Endodermal cell (in vitro differentiated cells): Measurements from ENCODE around the gene F7. TPM values are rescaled to one million over a fixed set of nuclear protein-coding genes. Genes with fewer than 3 reads are reported as not detected.

ENCODE experiments used
- DNase-seq: peaks from one replicate; pipeline ENCODE4 v3.0.0-alpha.2; 2017
- H3K27ac ChIP-seq: 2 replicates; pipeline ENCODE4 v1.5.1; 2013; ENCODE audit warnings: mild to moderate bottlenecking, low read depth, low read length, moderate library complexity
- H3K27me3 ChIP-seq: 2 replicates; pipeline ENCODE4 v1.6.1; 2013; ENCODE audit warnings: mild to moderate bottlenecking, low read length, moderate library complexity; ENCODE audit not compliant: insufficient read depth, control insufficient read depth, poor library complexity, severe bottlenecking
- H3K36me3 ChIP-seq: 2 replicates; pipeline ENCODE4 v1.7.0; 2013; ENCODE audit warnings: mild to moderate bottlenecking, low read length, moderate library complexity; ENCODE audit not compliant: control insufficient read depth, insufficient read depth
- H3K4me1 ChIP-seq: one replicate; pipeline ENCODE4 v1.7.0; 2013; ENCODE audit warnings: low read length; ENCODE audit not compliant: control insufficient read depth, insufficient read depth
- H3K4me3 ChIP-seq: 2 replicates; pipeline ENCODE4 v1.5.1; 2013; ENCODE audit warnings: mild to moderate bottlenecking, low read length, moderate library complexity
- H3K9ac ChIP-seq: 2 replicates; pipeline ENCODE4 v1.6.1; 2013; ENCODE audit warnings: mild to moderate bottlenecking, low read length, moderate library complexity; ENCODE audit not compliant: poor library complexity, severe bottlenecking; ENCODE audit errors: extremely low read depth
- H3K9me3 ChIP-seq: 2 replicates; pipeline ENCODE4 v1.6.1; 2013; ENCODE audit warnings: mild to moderate bottlenecking, low read length, moderate library complexity; ENCODE audit not compliant: control insufficient read depth
- H3K27ac Mint-ChIP-seq: 2 replicates; pipeline ENCODE4 v1.8.0; 2020; ENCODE audit warnings: mixed read lengths
- H3K27me3 Mint-ChIP-seq: 2 replicates; pipeline ENCODE4 v1.8.0; 2021; ENCODE audit warnings: mild to moderate bottlenecking, mixed read lengths; ENCODE audit not compliant: insufficient read depth
- H3K36me3 Mint-ChIP-seq: 2 replicates; pipeline ENCODE4 v1.8.0; 2020; ENCODE audit warnings: low read depth, mixed read lengths
- H3K4me1 Mint-ChIP-seq: 2 replicates; pipeline ENCODE4 v1.8.0; 2020; ENCODE audit warnings: mixed read lengths
- H3K4me3 Mint-ChIP-seq: 2 replicates; pipeline ENCODE4 v1.8.0; 2020; ENCODE audit warnings: mild to moderate bottlenecking, moderate library complexity, mixed read lengths
- H3K9me3 Mint-ChIP-seq: 2 replicates; pipeline ENCODE4 v1.8.0; 2020; ENCODE audit warnings: mild to moderate bottlenecking, mixed read lengths
- CTCF ChIP-seq: fragments of 200-600 bp; sonication (generic); conservative IDR thresholded peaks from 2 replicates; pipeline ENCODE4 v1.5.0; 2021; ENCODE audit warnings: antibody characterized with exemption, mild to moderate bottlenecking
- WGBS, 2 experiments: methylation state at CpG; one replicate each; pipeline versions ENCODE4 v1.1.5 to v1.1.7; 2013; ENCODE audit warnings: missing lambda C conversion rate in 2 of 2, mixed read lengths in 1 of 2; ENCODE audit not compliant: insufficient coverage in 1 of 2, insufficient read length in 1 of 2; 5-methylcytosine and 5-hydroxymethylcytosine counted together
- total RNA-seq, 2 donors: library from RNA; stranded (reverse); fragmentation: NEBNext Ultra II Directional in 1 of 2; extraction: Animal tissue kit (Norgen Biotek cat#: 25700) in 1 of 2; gene quantifications; 2 replicates in 1 of 2; 3 replicates in 1 of 2; pipeline ENCODE4 v1.2.1, GENCODE V29; 2021

The F7 gene
- total RNA-seq, 2 donors from 2014 or later = 4.7 to 6.4 TPM

- Mint-ChIP-seq H3K4me1 (peaks cover 11% of the 10 kb centered on the region), H3K27me3 (no peaks in the 10 kb centered on the region), H3K36me3 (peaks cover 32% of the 10 kb centered on the region), H3K9me3 (peaks cover 3% of the 10 kb centered on the region), H3K27ac (no peak overlapping the region), H3K4me3 (no peak overlapping the region)
- H3K27ac ChIP-seq = no peak overlapping the region
- WGBS, 2 experiments = 91 to 100% methylated on average over 1 to 3 of the region's 3 CpGs
- no peaks in the 10 kb centered on the region for H3K4me1 ChIP-seq
- no peaks in the 10 kb centered on the region for H3K27me3 ChIP-seq
- no peak overlapping the region for H3K4me3 ChIP-seq
- TF ChIP-seq CTCF = no peak
- H3K9me3 ChIP-seq = peaks cover 6% of the 10 kb centered on the region
- H3K36me3 ChIP-seq = no peaks in the 10 kb centered on the region
- no peak overlapping the region for H3K9ac ChIP-seq
- DNase-seq = no peak
These were observed 33.2 kb upstream of the F7 start for GRCh38 chr13:113072376-113072775.

GRCh38 chr13:113073942-113074341 is 31.6 kb upstream of the F7 start:
- Histone ChIP-seq H3K27me3 (no peaks in the 10 kb centered on the region), H3K9ac (no peak overlapping the region), H3K4me1 (no peaks in the 10 kb centered on the region), H3K9me3 (peaks cover 6% of the 10 kb centered on the region), H3K27ac (no peak overlapping the region), H3K4me3 (no peak overlapping the region), H3K36me3 (no peaks in the 10 kb centered on the region)
- peaks cover 11% of the 10 kb centered on the region for H3K4me1 Mint-ChIP-seq
- H3K4me3 Mint-ChIP-seq = no peak overlapping the region
- 83 to 89% methylated on average over 6 to 11 of the region's 11 CpGs for WGBS, 2 experiments
- DNase-seq = no peak
- TF ChIP-seq CTCF = no peak
- peaks cover 3% of the 10 kb centered on the region for H3K9me3 Mint-ChIP-seq
- no peaks in the 10 kb centered on the region for H3K27me3 Mint-ChIP-seq
- no peak overlapping the region for H3K27ac Mint-ChIP-seq
- H3K36me3 Mint-ChIP-seq = peaks cover 38% of the 10 kb centered on the region

- H3K4me3 ChIP-seq = no peak overlapping the region
- 94 to 98% methylated on average over 6 to 18 of the region's 18 CpGs for WGBS, 2 experiments
- no peaks in the 10 kb centered on the region for H3K4me1 ChIP-seq
- no peak for TF ChIP-seq CTCF
- DNase-seq = no peak
- H3K36me3 ChIP-seq = no peaks in the 10 kb centered on the region
- peaks cover 6% of the 10 kb centered on the region for H3K9me3 ChIP-seq
- H3K27me3 ChIP-seq = no peaks in the 10 kb centered on the region
- no peak overlapping the region for H3K9ac ChIP-seq
- no peak overlapping the region for H3K4me3 Mint-ChIP-seq
- no peak overlapping the region for H3K27ac Mint-ChIP-seq
- no peaks in the 10 kb centered on the region for H3K27me3 Mint-ChIP-seq
- peaks cover 3% of the 10 kb centered on the region for H3K9me3 Mint-ChIP-seq
- peaks cover 38% of the 10 kb centered on the region for H3K36me3 Mint-ChIP-seq
- H3K27ac ChIP-seq = no peak overlapping the region
- H3K4me1 Mint-ChIP-seq = peaks cover 11% of the 10 kb centered on the region
These were observed 31.2 kb upstream of the F7 start for GRCh38 chr13:113074401-113074800.
